Uterus (tissue), 4 donors: ENCODE data around the gene TAPBPL. TPM values are rescaled to one million over a fixed set of nuclear protein-coding genes. Genes with fewer than 3 reads are reported as not detected.

Experiments
- DNase-seq, 2 donors: peaks; one replicate each; pipeline ENCODE4 v3.0.0-alpha.2; 2019 to 2020
- H3K27ac ChIP-seq, 2 donors: fragments of 200-600 bp; sonication (generic); 1 replicate in 1 of 2; 2 replicates in 1 of 2; pipeline ENCODE4 v1.5.1; 2016 to 2018
- H3K27me3 ChIP-seq, 2 donors: fragments of 200-600 bp; sonication (generic); one replicate each; pipeline ENCODE4 v1.5.1; 2018 to 2019; ENCODE audit warnings: control low read depth in 1 of 2
- H3K36me3 ChIP-seq, 2 donors: fragments of 200-600 bp; sonication (generic); one replicate each; pipeline ENCODE4 v1.5.1; 2019; ENCODE audit warnings: control low read depth in 1 of 2
- H3K4me1 ChIP-seq, 2 donors: fragments of 200-600 bp; sonication (generic); one replicate each; pipeline ENCODE4 v1.5.1; 2018 to 2019; ENCODE audit warnings: control low read depth in 1 of 2
- H3K4me3 ChIP-seq, 2 donors: fragments of 200-600 bp; sonication (generic); 1 replicate in 1 of 2; 2 replicates in 1 of 2; pipeline ENCODE4 v1.5.1; 2018 to 2019; ENCODE audit warnings: mild to moderate bottlenecking in 1 of 2
- H3K9me3 ChIP-seq, 2 donors: fragments of 200-600 bp; sonication (generic); one replicate each; pipeline ENCODE4 v1.5.1; 2019; ENCODE audit warnings: control low read depth in 1 of 2
- CTCF ChIP-seq, 4 experiments: fragments of 200-600 bp in 2 of 4; fragments of 450-650 bp in 2 of 4; sonication (generic) in 2 of 4; IDR thresholded peaks; one replicate each; pipeline ENCODE4 v1.5.1; 2016 to 2019; ENCODE audit warnings: antibody characterized with exemption in 4 of 4, mild to moderate bottlenecking in 2 of 4, moderate library complexity in 1 of 4
- POLR2A ChIP-seq, 2 donors: fragments of 450-650 bp; IDR thresholded peaks; one replicate each; pipeline ENCODE4 v1.6.1; 2016; ENCODE audit warnings: antibody characterized with exemption in 2 of 2, mild to moderate bottlenecking in 1 of 2, moderate library complexity in 1 of 2
- intact Hi-C: fragments of 100-400 bp; cut with DNase I; formaldehyde crosslinking; loops from one replicate; pipeline ENCODE4 v1.15.1; 2023; ENCODE audit warnings: low total_unique reads
- total RNA-seq, 4 donors: library from RNA; depleted of rRNA in 3 of 4; stranded (reverse); fragments of >200 nt in 3 of 4; gene quantifications; one replicate each; pipeline versions ENCODE4 v1.1.0 to v1.2.4, GENCODE V29; 2014 to 2023
- donor health status: DM: yes; HTN: yes; CAD: no.

Gene TAPBPL
- total RNA-seq, 4 donors from 2014 or later = 10.0 to 25.7 (median 17.1) TPM

DNA sequence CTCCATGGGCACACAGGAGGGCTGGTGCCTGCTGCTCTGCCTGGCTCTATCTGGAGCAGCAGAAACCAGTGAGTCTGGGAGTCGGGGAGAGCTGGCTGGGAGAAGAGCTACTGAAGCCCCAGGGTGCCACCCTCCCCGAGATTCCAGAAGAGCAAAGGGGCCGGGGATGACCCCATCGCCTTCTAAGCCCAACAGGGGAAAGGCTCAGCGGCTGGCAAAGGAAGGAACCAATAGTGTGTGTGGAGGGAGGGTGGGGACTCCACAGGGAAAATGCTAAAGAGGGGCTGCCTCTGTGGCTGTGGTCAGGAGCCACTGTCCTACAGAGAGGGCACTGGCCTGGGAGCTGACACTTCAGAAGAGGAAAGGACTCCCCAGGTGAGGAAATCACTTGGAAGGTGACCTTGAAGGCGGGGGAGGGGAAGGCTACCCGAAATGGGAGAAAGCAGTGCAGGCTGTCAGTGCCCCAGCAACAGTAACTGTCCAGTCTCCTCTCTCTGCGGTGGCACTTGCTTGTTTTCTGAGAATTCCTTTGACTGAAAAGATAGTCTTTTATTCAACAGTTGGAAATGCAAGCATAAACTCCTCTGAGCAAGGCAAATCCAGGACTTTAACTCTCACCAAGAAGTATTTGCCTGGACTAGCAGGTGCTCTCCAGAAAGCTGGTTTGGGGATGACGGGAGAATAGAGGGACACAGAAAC lies 552 bp downstream of the TAPBPL start:
- TF ChIP-seq CTCF (IDR thresholded peaks at IDR 0.05) (no peak), POLR2A (IDR thresholded peaks at IDR 0.05) (no peak)
- peak in 1 of 2 donors; percentile 48 for DNase-seq
- Histone ChIP-seq H3K27me3 (no peaks in the 10 kb centered on the region), H3K9me3 (no peaks in the 10 kb centered on the region), H3K4me1 (peaks cover 9 to 15% of the 10 kb centered on the region in 2 donors), H3K36me3 (no peaks in the 10 kb centered on the region), H3K4me3 (peak overlapping the region; percentile 55 to 80), H3K27ac (peak overlapping the region; percentile 92 to 98)
- intact Hi-C loops = no loop called here

GRCh38 chr12:6452944-6453630 lies 1.2 kb downstream of the TAPBPL start:
- H3K4me3 ChIP-seq = peak overlapping the region in 1 of 2 donors; percentile 55
- no peak for DNase-seq
- H3K27me3 ChIP-seq = no peaks in the 10 kb centered on the region
- no peak for TF ChIP-seq CTCF (IDR thresholded peaks at IDR 0.05)
- peak in 1 of 2 donors; percentile 10 for TF ChIP-seq POLR2A (IDR thresholded peaks at IDR 0.05)
- H3K27ac ChIP-seq = peak overlapping the region; percentile 92 to 98
- H3K9me3 ChIP-seq = no peaks in the 10 kb centered on the region
- H3K36me3 ChIP-seq = no peaks in the 10 kb centered on the region
- peaks cover 9 to 15% of the 10 kb centered on the region in 2 donors for H3K4me1 ChIP-seq
- intact Hi-C loops = no loop called here

DNA sequence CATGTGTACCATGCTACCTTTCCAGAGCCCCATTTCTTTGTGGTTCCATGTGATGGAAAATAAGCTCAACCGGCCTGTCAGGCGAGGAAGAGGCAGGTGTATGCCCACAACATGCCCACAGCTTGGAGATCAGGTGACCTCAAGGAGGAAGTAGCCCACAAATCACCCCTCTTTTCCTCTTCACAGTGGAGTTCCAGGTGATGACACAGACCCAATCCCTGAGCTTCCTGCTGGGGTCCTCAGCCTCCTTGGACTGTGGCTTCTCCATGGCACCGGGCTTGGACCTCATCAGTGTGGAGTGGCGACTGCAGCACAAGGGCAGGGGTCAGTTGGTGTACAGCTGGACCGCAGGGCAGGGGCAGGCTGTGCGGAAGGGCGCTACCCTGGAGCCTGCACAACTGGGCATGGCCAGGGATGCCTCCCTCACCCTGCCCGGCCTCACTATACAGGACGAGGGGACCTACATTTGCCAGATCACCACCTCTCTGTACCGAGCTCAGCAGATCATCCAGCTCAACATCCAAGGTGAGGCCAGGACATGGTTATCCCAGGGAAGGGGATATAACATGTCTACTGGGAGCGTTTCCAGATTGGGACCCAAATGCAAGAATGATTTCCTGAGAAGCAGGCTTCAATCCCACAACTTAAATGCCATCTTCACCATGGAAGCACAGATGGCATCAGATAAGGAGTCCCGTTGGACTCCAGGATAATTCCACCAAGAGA lies 5.5 kb downstream of the TAPBPL start:
- Histone ChIP-seq H3K36me3 (no peaks in the 10 kb centered on the region), H3K4me3 (no peak overlapping the region), H3K27me3 (no peaks in the 10 kb centered on the region), H3K9me3 (no peaks in the 10 kb centered on the region), H3K27ac (no peak overlapping the region), H3K4me1 (peaks cover 0 to 7% of the 10 kb centered on the region in 2 donors)
- DNase-seq = no peak
- TF ChIP-seq CTCF (IDR thresholded peaks at IDR 0.05) (no peak), POLR2A (IDR thresholded peaks at IDR 0.05) (no peak)
- intact Hi-C loops = no loop called here

DNA sequence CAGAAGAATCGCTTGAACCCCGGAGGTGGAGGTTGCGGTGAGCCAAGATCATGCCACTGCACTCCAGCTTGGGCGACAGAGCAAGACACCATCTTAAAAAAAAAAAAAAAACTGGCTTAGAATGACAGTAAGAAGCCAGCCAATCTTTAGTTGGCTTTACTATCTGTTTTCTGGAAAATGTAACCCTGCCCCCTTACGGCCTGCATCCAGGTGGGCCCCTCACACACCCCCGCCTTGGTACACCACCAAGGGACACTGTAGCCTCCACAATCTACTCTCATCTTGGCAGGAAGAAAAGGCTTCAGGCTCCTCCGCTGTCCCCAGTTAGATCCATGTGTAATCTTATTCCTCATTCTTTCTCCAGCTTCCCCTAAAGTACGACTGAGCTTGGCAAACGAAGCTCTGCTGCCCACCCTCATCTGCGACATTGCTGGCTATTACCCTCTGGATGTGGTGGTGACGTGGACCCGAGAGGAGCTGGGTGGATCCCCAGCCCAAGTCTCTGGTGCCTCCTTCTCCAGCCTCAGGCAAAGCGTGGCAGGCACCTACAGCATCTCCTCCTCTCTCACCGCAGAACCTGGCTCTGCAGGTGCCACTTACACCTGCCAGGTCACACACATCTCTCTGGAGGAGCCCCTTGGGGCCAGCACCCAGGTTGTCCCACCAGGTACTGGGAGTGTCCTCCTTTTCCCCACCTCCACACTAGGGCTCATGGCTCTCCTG lies 6.6 kb downstream of the TAPBPL start:
- Histone ChIP-seq H3K36me3 (no peaks in the 10 kb centered on the region), H3K9me3 (no peaks in the 10 kb centered on the region), H3K4me1 (no peaks in the 10 kb centered on the region), H3K4me3 (no peak overlapping the region), H3K27me3 (no peaks in the 10 kb centered on the region), H3K27ac (no peak overlapping the region)
- intact Hi-C loops = no loop called here
- DNase-seq = no peak
- TF ChIP-seq CTCF (IDR thresholded peaks at IDR 0.05) (no peak), POLR2A (IDR thresholded peaks at IDR 0.05) (no peak)
